OCI-LY7 (cell line): ENCODE data around the gene TAPT1. TPM values are rescaled to one million over a fixed set of nuclear protein-coding genes. Genes with fewer than 3 reads are reported as not detected.
A peak's percentile ranks its signal among the peaks of the same experiment; 100 is the strongest.

Experiments
- BruUV-seq: library from RNA; stranded (reverse); fragments of 400-500 nt; replicated peaks from 2 replicates; lab custom pipeline; 2021; lab: Mats Ljungman, UMichigan
- CTCF ChIA-PET: fragments of 300-600 bp; sonication (Branson Sonifier 250); formaldehyde crosslinking; loops from one replicate; lab custom pipeline; 2022; ENCODE audit warnings: antibody characterized with exemption; ENCODE audit not compliant: unreplicated experiment; lab: Charles Lee
- POLR2A ChIA-PET: fragments of 300-600 bp; sonication (Branson Sonifier 250); formaldehyde crosslinking; loops from one replicate; lab custom pipeline; 2022; ENCODE audit warnings: antibody characterized with exemption; lab: Charles Lee
- DNase-seq: peaks from one replicate; pipeline ENCODE4 v3.0.0-alpha.2; 2015; ENCODE audit warnings: low spot score
- H2AFZ ChIP-seq: fragments of 200-600 bp; sonication (generic), shearing (Covaris generic); 2 replicates; pipeline ENCODE4 v1.6.1; 2014; ENCODE audit warnings: mild to moderate bottlenecking, antibody characterized with exemption, low read length, moderate library complexity
- H3K27ac ChIP-seq: fragments of 200-600 bp; sonication (generic); 2 replicates; pipeline ENCODE4 v1.5.1; 2014; ENCODE audit warnings: mixed run types, low read depth, mild to moderate bottlenecking, moderate library complexity, low read length, inconsistent platforms; ENCODE audit not compliant: poor library complexity, severe bottlenecking
- H3K36me3 ChIP-seq: fragments of 200-600 bp; sonication (generic); 2 replicates; pipeline ENCODE4 v1.6.1; 2014; ENCODE audit warnings: mild to moderate bottlenecking, antibody characterized with exemption, low read length, moderate library complexity, mixed read lengths; ENCODE audit not compliant: insufficient read depth
- H3K4me1 ChIP-seq: fragments of 200-600 bp; sonication (generic); 2 replicates; pipeline ENCODE4 v1.5.1; 2014; ENCODE audit warnings: mild to moderate bottlenecking, low read length; ENCODE audit not compliant: insufficient read depth, poor library complexity, severe bottlenecking
- H3K4me2 ChIP-seq: fragments of 200-600 bp; sonication (generic); 2 replicates; pipeline ENCODE4 v1.6.1; 2014; ENCODE audit warnings: mild to moderate bottlenecking, low read length
- H3K4me3 ChIP-seq: fragments of 200-600 bp; sonication (generic); 2 replicates; pipeline ENCODE4 v1.5.1; 2014; ENCODE audit warnings: mild to moderate bottlenecking, low read depth, low read length; ENCODE audit not compliant: poor library complexity, severe bottlenecking
- H3K79me2 ChIP-seq: fragments of 200-600 bp; sonication (generic); 2 replicates; pipeline ENCODE4 v1.6.1; 2016; ENCODE audit warnings: low read depth, mild to moderate bottlenecking, low read length, moderate library complexity, mixed read lengths; ENCODE audit not compliant: insufficient read depth
- H3K9me2 ChIP-seq: fragments of 200-600 bp; sonication (generic); 2 replicates; pipeline ENCODE4 v1.6.1; 2016; ENCODE audit warnings: mild to moderate bottlenecking, low read length, mixed read lengths; ENCODE audit not compliant: insufficient read depth
- H3K9me3 ChIP-seq: fragments of 200-600 bp; sonication (generic); 2 replicates; pipeline ENCODE4 v1.6.1; 2014; ENCODE audit warnings: mild to moderate bottlenecking, mixed run types, low read length, mixed read lengths
- H4K20me1 ChIP-seq: fragments of 200-600 bp; sonication (generic); 2 replicates; pipeline ENCODE4 v1.6.1; 2014; ENCODE audit warnings: mild to moderate bottlenecking, antibody characterized with exemption, low read length, moderate library complexity, mixed read lengths; ENCODE audit not compliant: insufficient read depth
- CTCF ChIP-seq: fragments of 200-600 bp; sonication (generic); conservative IDR thresholded peaks from 2 replicates; pipeline ENCODE4 v1.5.1; 2014; ENCODE audit warnings: mild to moderate bottlenecking, antibody characterized with exemption, low read length, moderate library complexity, mixed read lengths
- EZH2phosphoT487 ChIP-seq: fragments of 200-600 bp; sonication (generic); IDR thresholded peaks from 2 replicates; pipeline ENCODE4 v1.6.1; 2018; ENCODE audit warnings: low read depth, borderline replicate concordance, mild to moderate bottlenecking, mixed run types, antibody characterized with exemption, low read length, moderate library complexity, mixed read lengths
- intact Hi-C: fragments of 100-400 bp; cut with micrococcal nuclease; formaldehyde crosslinking; loops from one replicate; pipeline ENCODE4 v1.10.0; 2022; ENCODE audit not compliant: unreplicated experiment
- total RNA-seq, 2 experiments: library from RNA; depleted of rRNA in 1 of 2; stranded (reverse); fragments of >200 nt in 1 of 2; shearing (Covaris generic) in 1 of 2; gene quantifications; 2 replicates each; pipeline ENCODE4 v1.2.3, GENCODE V29; 2014 to 2022

Gene TAPT1
- total RNA-seq, 2 experiments from 2014 or later = 34.3 to 66.6 TPM

- H3K27ac ChIP-seq = peak overlapping the region; percentile 92
- H2AFZ ChIP-seq = peak overlapping the region; percentile 26; the same call in 1 of the 2 replicates
- POLR2A ChIA-PET = interaction anchor here (0.8 kb wide), 2 partner anchors 10 to 12 kb away, joined by 3 to 4 read pairs; no protein-coding TSS in a partner anchor
- CTCF ChIA-PET = no interaction called here
- H3K79me2 ChIP-seq = no peaks in the 10 kb centered on the region
- peak overlapping the region; percentile 41 for H3K4me3 ChIP-seq
- BruUV-seq = no TSS peak
- H3K9me3 ChIP-seq = no peaks in the 10 kb centered on the region
- H4K20me1 ChIP-seq = no peaks in the 10 kb centered on the region
- TF ChIP-seq CTCF (no peak), EZH2phosphoT487 (no peak)
- H3K4me1 ChIP-seq = peaks cover 79% of the 10 kb centered on the region
- H3K4me2 ChIP-seq = peak overlapping the region; percentile 66
- intact Hi-C loops = no loop called here
- DNase-seq = no peak
- H3K36me3 ChIP-seq = no peaks in the 10 kb centered on the region
- no peaks in the 10 kb centered on the region for H3K9me2 ChIP-seq
Observed at GRCh38 chr4:16231570-16232245, 5.4 kb upstream of the TAPT1 start.

DNA sequence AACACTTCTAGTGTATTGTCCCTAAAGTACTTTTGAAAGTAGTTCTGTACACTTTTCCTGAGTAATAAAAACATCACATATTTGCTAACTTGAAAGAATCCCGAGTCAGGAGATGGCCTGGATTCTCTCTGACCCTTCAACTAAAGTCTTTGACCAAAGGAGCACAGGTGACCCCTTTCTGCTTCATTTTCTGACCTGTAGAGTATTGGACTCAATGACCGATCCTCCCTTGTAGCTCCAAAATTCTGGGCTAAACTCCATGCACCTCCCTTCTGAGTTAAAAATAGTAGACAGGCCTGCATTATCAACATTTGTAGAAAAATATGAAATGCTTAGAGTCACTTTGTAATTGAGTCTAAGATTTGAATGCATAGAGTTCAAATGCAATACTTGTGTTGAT lies 4.0 kb upstream of the TAPT1 start:
- no TSS peak for BruUV-seq
- Histone ChIP-seq H3K36me3 (no peaks in the 10 kb centered on the region), H3K4me3 (no peak overlapping the region), H4K20me1 (no peaks in the 10 kb centered on the region), H3K9me2 (no peaks in the 10 kb centered on the region), H3K27ac (no peak overlapping the region), H2AFZ (no peak overlapping the region), H3K9me3 (no peaks in the 10 kb centered on the region), H3K79me2 (peaks cover 4% of the 10 kb centered on the region; the same call in 1 of the 2 replicates), H3K4me1 (peaks cover 74% of the 10 kb centered on the region), H3K4me2 (no peak overlapping the region)
- no peak for DNase-seq
- CTCF ChIA-PET = no interaction called here
- intact Hi-C loops = no loop called here
- POLR2A ChIA-PET = interaction anchor here (0.7 kb wide), 1 partner anchor 34 kb away, joined by 4 read pairs; no protein-coding TSS in a partner anchor
- TF ChIP-seq CTCF (no peak), EZH2phosphoT487 (no peak)

DNA sequence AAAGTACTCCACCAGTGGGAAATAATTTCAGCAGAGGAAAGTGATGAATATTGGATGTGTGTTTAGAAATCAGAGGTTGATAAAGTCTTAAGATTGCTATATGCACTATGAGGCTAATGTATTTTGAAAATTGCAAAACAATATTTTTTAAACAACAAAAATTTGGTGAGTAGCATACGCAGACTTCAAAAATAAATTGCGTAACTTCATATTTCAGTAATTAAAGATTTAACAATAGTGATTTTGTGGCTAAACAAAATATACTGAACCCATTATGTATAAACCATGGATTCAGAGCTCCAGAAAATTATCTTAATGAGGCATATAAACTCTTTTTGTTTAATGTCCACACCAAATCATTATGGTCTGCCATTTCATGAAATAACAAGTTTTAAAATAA lies 3.3 kb upstream of the TAPT1 start:
- no peak for DNase-seq
- Histone ChIP-seq H3K79me2 (peaks cover 11% of the 10 kb centered on the region; the same call in 1 of the 2 replicates), H3K4me3 (no peak overlapping the region), H3K27ac (no peak overlapping the region), H3K4me1 (peaks cover 71% of the 10 kb centered on the region), H3K36me3 (no peaks in the 10 kb centered on the region), H3K9me3 (no peaks in the 10 kb centered on the region), H3K4me2 (no peak overlapping the region), H2AFZ (no peak overlapping the region), H4K20me1 (no peaks in the 10 kb centered on the region; the same call in 1 of the 2 replicates), H3K9me2 (no peaks in the 10 kb centered on the region)
- BruUV-seq = no TSS peak
- no peak for TF ChIP-seq EZH2phosphoT487
- TF ChIP-seq CTCF = no peak
- ChIA-PET POLR2A (interaction anchor here (0.7 kb wide), 1 partner anchor 33 kb away, joined by 4 read pairs; no protein-coding TSS in a partner anchor), CTCF (no interaction called here)
- intact Hi-C loops = loop anchor here (5.0 to 10.0 kb wide), 5 partner anchors 452 to 1345 kb away; partner anchors contain the start of genes CD38, CPEB2, FBXL5 and LAP3
